HG03139 (cell line): ENCODE data around the gene FOSL1.
A peak's percentile ranks its signal among the peaks of the same experiment; 100 is the strongest.

Experiments used
- ATAC-seq: cut with Tn5 transposase; IDR thresholded peaks from one replicate; pipeline ENCODE4 v1.9.1; 2021; ENCODE audit not compliant: unreplicated experiment

The FOSL1 gene

DNA sequence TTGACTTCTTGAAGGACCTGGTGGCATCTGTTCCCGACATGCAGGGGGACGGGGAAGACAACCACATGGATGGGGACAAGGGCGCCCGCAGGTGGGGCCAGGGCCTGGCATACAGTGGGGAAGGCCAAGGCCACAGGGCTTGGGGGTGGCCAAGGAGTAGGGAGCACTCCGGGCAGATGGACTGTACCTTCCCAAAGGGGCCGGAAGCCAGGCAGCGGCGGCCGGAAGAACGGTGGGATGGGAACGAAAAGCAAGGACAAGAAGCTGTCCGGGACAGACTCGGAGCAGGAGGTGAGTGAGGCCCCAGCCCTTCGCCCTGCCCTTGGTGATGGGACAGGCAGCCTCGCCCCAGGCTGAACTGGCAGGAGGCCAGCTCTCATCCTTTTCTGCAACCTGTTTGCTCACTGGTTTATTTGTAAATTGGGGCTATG is 20.2 kb upstream of the FOSL1 start:
- no peak for ATAC-seq

DNA sequence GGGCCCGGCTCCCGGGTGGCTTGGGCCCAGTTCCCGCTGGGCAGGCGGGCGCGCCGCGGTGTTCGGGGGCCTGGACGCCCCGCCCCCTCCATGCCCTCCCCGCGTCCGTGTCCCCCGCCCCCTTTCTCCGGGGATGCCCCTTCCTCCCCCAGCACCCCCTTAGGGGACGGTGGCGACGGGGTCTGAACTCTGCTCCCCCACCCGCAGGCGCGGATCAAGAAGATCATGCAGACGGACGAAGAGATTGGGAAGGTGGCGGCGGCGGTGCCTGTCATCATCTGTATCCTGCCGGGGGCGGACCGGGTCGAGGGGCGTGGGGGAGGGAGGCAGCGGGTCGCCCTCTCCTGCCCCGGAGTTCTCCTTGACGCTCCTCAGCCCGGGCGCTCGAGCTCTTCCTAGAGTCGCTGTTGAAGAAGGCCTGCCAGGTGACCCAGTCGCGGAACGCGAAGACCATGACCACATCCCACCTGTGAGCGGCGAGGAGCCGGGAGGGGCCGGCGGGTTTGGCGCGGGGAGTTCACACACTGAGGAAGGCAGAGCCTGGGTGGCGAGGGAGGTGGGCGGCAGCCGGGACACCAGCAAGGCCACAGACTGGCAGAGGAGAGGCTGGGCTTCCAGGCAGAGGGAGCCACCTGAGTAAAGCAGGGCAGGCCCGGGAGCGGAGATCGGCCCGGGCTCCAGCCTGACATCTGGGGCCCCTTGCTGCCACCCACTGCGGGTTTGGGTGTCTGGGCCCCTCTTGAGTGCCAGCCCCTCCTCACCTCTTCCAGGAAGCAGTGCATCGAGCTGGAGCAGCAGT is 19.6 kb upstream of the FOSL1 start:
- peak; percentile 12 for ATAC-seq

DNA sequence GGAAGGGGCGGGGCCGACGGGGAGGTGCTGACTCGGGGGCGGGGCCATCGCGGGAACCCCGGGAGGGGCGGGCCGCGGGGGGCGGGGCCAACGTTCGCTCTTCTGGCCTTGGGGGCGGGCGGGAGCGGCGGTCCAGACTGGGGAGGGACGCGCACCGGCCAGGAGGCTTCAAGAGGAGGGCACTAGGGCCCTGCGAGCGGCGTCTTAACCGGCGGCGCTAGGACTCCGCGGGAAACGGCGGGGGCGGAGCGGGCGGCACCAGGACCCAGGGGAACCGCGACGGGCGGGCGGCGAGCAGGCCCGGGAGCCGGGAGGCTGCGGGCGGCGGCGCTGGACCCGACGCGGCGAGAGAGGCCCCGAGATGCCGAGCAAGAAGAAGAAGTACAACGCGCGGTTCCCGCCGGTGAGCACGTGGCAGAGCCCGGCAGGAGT is 19.0 kb upstream of the FOSL1 start, which contains the start of gene DRAP1:
DRAP1 (plus strand) TSS at position 286 of the 432 bp plus-strand sequence; CDS start at position 362, 76 bp downstream.
- ATAC-seq: peak; percentile 76

DNA sequence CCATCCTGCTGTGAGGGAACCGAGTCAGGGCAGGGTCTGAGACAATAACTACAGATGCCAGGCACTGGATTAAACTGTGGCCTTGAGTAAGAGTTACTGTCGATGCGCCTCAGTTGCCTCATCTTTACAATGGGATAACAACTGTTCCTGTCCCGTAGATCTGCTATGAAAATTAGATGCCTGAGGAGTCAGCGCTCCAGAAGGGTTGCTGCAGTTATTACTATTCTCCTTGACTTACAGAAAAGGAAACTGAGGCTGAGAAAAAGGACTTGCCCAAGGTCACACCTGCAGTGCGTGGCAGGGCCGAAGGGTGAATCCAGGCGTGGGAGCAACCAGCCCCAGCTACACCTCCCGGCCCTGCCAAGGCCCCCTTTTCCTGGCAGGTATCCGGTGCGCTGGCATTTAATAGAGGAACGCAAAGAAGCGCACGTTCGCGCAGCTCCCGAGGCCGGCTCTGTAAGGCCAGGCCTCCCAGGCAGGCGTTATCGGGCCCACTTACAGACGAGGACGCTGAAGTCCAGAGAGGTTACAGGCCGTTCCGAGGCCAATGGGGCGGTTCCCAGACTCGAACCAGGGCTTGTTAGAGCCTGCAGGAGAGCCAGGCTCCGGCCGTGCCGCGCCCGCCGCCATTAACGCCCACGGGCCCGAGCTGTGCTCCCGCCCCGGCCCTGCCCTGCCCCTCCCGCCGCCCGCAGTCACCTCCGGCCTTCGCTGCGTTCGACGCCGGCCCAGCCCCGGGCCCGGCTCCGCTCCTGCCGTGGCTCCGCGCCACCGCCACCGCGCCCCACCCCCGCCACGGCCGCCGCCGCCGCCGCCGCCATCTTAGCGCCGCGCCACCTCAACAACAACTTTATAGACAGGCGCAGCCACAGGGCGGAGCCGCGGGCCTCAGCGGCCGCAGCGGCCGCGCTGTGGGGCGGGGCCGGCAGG is 18.3 kb upstream of the FOSL1 start, which contains the start of gene C11orf68:
C11orf68 (minus strand) TSS at position 852 of the 930 bp plus-strand sequence; CDS start at position 821, 31 bp downstream.
- peak; percentile 44 for ATAC-seq

DNA sequence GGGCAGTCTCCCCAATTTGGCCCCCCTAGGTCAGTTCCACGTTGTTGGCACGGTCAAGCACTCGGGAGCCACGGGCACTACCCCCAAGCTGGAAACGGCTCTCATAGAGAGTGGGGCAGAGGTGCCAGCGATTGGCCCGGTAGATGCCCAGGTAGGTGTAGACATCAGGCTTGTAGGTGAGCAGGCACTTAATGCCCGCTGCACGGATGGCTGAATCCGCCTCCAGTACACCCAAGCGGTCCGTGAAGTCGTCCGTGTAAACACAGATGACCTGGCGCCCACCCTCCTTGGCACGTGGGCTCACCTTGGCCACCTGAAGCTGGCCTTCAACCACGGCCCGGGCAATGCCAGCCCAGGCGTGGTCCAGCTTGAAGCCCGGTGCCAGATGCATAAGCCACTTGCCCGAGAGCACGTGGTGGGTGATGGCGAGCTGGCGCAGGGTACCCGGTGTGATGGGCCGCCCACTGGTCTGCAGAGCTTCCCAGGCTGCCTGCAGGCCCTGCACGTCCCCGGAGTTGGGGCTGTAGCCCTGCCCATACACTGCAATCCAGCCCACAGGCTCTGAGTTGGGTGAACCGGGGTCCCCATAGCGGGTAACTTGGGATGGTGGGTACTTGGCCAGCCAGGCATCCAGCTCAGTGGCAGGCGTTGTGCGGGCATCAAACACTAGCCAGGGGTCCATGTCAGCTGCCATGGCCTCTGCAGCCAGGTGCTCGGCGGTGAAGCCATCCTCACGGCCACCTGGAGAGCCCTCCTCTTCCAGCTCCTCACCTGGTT is 17.4 kb upstream of the FOSL1 start:
- ATAC-seq: no peak

DNA sequence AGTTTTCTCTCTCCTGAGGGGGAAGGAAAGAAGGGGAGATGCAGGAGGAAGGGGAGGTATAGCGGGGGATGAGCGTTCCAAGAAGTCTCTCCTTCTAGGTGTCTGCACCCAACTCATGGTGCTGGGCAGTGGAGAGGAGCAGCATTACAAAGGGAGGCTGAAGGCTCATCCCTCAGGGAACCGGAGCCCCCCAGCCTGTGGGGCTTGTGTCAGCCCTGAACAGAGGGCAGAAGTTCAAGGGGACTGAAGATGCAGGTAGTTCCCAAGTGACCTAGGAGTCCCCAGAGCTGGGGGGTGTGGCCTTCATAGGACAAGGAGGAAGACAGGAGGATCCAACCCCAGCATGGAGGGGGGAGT is 16.9 kb upstream of the FOSL1 start:
- no peak for ATAC-seq

DNA sequence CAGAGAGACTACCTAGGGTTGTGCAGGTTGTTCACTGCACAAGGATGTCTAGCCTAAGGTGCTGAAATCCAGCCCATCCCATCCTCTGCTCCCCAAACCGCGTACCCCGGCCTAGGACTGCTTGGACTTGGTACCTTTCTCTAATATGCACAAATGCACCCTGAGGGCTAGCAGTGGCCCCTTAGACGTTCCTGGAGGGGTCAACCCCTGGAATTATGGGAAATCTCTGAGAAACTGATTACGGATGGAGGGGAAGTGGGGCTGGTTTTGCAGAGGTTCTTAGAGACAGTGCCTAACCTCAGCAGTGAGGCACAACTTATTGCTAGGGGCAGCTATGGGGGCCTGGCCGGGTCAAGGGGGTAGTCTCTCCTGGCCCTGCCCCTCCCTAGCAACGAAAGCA is 16.2 kb upstream of the FOSL1 start:
- ATAC-seq: no peak

DNA sequence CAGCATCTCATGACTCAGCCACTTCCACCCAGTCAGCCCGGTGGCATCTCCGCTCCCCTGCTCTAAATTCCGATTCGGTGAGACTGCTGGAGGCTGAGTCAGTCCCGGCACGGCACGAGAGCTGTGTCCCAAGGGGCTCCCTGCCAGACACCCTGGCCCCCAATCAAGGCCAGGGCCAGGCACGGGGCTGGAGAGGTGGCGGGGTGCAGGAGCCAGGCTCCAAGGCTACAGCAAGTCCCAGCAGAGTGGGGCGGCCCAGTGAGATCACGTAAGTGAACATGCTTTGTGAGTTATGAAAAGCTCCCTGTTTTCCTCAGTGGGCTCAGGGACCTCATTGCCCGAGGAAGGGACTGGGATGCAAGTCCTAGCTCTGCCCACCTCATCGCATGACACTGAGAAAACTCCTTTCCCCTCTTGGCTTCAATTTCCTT is 15.6 kb upstream of the FOSL1 start:
- ATAC-seq: no peak

DNA sequence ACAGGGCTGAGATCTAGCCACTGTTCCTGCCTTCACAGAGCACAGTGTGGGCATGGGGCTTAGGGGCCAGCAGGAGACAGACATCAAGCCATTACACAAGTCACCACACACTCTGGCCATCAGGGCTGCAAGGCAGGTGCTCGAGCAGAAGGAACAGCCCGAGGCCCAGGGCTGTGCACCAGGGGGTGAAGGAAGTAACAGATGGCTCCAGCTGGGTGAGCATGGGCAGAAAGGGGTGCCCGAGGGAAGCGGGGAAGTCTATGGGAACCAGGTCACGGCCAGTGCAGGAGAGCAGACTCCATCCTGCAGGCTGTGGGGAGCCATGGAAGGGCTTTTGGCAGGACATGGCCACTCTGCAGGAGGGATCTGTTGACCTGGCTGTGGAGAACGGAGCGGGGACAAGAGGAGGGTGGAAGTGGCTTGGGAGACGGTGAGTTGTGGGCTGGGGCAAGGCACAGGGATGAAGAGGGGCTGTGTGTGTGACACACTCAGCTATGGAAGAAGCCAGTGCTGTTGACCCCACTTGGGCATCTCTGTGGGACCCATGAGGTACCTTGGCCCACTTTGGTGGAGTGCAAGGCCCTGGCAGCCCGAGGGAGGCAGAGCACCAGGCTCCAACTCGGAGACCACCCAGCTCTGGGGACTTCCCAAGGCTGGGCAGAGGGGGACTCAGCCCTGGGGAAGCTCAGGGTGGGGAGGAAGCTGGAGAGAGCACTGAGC is 15.1 kb upstream of the FOSL1 start:
- ATAC-seq: no peak

DNA sequence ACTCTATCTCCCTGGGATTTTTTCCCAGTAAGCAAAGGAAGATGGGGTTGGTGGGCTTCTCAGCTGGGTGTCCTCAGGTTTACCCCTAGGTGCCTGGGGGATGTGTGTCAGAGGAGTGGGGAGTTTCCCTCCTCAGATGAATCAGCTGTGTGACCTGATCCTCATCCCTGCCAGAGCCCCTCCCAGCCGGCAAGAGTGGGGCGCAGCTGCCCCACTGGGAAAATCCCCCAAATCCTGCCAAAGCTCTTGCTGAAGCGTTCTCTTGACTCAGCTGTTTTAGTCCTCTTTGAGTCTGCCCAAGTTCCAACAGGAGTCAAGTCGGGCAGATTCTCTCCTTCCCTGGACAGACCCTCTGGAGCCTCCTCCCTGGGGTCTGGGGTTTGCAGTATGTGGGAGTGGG is 12.7 kb upstream of the FOSL1 start:
- no peak for ATAC-seq

DNA sequence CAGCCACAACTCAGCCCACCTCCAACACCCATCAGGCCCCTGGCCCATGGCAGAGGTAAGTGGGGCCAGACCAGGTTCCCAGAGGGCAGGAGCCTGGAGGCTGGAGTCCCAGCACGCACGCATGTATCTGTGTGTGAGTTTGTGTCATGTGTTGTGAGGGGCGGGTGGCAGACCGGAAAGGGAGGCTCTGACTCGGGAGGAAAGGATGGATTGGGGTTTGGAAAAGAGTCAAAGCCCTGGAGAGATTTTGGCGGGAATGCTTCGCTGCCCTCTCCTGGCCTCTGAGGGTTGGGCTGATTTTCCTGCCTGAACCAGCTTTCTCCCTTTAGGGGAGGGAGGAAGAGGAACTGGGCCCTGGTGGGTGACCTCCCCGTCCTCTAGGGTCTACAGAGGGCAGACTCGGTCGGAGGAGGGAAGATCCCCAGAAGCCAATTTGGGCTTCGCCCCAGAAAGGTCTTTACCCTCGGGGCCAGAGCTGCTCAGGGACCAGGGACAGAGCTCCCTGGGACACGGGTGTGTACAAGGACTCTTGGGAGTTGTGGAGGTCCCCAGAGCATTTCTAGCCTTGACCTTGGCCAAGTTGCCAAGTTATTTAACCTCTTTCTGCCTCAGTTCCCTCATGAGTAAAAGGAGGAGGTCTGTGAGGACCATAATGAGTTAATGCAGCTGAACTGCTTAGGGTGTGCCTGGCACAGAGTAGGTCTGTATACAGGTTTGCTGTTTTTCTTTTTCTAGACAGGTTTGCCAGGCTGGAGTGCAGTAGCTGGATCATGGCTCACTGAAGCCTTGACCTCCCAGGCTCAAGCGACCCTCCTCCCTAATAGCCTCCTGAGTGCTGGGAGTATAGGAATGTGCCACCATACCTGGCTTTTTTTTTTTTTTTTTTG is 11.7 kb upstream of the FOSL1 start:
- no peak for ATAC-seq

DNA sequence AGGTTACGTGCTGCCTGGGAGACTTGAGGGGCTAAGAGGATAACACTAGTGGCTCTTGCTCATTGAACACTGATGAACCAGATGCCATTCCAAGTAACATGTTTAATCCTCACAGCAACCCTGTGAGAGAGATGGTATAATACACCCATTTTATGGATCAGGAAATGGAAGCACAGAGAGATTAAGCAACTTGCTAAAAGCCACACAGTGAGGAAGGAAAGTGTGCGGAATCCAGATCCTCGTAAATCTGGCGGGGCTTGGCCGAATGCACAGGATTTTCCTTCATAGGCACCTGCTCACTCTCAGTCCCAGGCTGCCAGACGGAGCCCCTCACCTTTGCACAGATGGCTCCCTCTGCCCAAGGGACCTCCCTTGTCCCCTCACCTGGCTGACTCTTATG is 7.7 kb upstream of the FOSL1 start:
- no peak for ATAC-seq

DNA sequence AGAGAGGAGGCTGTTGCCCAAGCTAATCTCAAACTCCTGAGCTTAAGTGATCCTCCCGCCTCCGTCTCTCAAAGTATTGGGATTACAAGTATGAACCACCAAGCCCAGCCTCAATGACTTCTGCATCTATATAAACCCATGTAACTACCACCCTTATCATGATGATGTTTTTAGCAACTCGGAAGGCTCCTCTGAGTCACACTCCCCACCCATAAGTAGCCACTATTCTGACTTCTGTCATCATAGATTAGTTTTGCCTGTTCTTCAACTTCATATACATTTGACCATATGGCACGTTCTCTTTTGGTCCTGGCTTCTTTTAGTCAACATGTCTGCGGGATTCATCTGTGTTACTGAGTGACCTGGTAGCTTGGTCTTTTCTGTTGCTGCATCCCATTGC is 6.4 kb upstream of the FOSL1 start:
- ATAC-seq: no peak

DNA sequence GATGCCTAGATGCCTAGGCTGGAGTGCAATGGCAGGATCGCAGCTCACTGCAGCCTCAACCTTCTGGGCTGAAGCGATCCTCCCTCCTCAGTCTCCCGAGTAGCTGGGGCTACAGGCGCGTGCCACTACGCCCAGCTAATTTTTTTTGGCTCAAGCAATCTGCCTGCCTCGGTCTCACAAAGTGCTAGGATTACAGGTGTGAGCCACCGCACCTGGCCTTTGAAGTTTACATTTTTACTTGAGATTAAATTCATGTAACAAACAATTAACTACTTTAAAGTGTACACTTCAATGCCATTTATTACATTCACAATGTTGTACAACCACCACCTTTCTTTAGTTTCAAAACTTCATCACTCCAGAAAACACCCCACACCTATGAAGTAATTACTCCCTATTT is 3.5 kb upstream of the FOSL1 start:
- ATAC-seq: no peak

DNA sequence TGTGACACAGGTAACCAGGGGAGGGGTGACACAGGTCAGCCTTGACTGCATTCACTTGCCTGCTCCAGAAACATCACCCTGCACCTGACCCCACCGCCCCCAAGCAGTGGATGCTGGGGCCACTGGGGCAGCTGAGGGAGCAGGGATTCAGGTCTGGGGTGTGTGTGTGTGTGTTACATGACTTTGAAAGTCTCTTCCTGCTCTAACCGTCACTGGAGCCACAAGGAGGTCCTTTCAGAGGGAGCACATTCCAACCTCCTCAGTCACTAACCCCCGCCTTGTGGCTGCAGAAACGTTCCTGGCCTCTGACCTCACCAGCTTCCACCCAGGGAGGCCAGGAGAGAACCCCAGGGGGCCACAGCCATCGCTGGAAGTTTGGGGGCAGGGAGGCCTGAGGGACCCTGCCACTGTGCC is 2.9 kb upstream of the FOSL1 start:
- no peak for ATAC-seq

DNA sequence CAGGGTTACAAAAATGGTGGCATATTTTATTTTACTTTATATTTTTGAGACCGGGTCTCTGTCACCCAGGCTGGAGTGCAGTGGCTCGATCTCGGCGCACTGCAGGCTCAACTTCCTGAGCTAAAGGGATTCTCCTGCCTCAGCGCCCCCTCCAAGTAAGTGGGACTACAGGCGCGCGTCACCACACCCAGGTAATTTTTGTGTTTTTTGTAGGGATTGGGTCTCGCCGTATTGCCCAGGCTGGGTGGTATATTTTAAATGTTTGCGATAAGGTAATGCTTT is 652 bp upstream of the FOSL1 start:
- ATAC-seq: no peak

DNA sequence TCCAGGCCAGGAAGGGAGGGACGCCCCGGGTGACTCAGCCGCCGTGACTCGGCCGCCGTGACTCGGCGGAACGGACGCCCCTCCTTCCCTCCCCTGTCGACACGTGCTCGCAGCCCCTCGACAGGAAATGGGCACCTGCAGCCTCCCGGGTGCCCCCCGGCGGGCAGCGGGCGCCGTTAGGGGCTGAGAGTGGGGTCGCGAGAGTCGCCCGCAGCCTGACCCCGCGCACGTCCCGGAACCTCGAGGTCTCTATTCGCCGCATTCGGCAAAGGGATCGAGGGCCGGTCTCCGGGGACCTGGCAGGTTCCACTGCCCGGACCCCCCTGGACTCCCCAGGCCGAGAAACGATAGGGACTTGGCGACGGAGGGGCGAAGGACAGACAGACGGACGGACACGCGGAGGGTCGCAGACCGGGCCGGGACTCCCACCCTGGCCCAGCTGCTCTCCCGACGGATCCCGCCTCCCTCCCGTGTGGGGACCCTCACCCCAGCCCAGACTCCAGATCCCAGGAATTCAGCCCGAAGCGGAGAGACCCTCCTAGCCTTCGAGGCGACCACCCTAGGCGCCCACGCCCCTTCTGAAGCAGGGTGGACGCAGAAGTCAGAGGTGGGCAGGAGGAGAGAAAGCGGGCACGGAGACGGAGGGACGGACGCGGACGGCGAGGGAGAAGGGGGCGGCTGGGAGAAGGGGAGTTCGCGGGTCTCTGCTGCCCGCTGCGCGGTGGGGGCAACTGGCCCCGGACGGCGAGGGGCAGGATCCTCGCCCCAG is 648 bp downstream of the FOSL1 start:
- ATAC-seq: no peak

DNA sequence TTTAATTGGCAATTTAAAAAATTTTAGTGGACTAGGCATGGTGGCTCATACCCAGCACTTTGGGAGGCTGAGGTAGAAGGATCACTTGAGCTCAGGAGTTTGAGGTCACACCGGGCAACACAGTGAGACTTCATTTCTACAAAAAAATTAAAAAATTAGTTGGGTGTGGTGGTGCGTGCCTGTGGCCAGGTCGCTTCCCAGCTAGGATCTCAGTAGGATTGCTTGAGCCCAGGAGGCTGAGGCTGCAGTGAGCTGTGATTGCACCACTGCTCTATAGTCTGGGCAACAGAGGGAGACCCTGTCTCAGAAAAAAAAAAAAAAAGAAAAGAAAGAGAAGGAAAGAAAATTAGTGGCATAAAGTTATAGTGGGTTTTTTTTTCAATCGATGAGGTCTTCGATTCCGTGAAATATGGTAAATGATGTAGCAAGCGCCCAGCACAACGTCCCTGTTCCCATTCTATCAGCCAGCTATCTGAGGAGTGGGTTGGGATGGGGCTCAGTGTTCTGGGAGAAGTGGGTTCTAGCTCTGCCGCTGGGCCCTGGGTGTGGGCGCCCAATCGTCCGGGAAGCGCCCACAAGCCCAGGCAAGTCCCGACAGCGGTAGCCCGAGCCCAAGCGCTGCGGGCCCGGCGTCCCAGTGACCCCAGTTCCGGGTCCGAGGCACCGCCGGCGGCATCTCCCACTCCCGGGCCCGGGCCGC is 1.4 kb downstream of the FOSL1 start:
- ATAC-seq: no peak
